ENCODE measurements around the gene MYNN.

Gene MYNN

GRCh38 chr3:169764882-169765612 lies 8.1 kb upstream of the MYNN start, which contains the start of gene TERC:
TSS of gene TERC (minus strand) at chr3:169765060.
- Histone ChIP-seq H3K27ac (ENCODE audit: extremely low read depth, low read depth, low read length) (peak within 1 kb of the TSS; percentile 74), H3K4me3 (ENCODE audit: low read depth, low read length) (peak within 1 kb of the TSS; percentile 60), H3K36me3 (ENCODE audit: control insufficient read depth in 2 of 2, insufficient read depth in 1 of 2, low read length in 2 of 2) (no peaks in the 10 kb centered on the region), H3K4me1 (ENCODE audit: control insufficient read depth, insufficient read depth, low read length) (no peaks in the 10 kb centered on the region), H3K9me3 (ENCODE audit: control insufficient read depth, insufficient read depth, low read depth, low read length) (no peaks in the 10 kb centered on the region)
- CTCF ChIA-PET = no interaction called here
- POLR2A ChIA-PET = interaction anchor here (0.6 to 1.1 kb wide), 4 partner anchors 96 to 1671 kb away, joined by 3 to 4 read pairs (median 4); no protein-coding TSS in a partner anchor
- TF ChIP-seq ZNF394 (tag by site-specific recombination; IDR thresholded peaks at IDR 0.05; ENCODE audit: borderline replicate concordance) = no peak
- TF ChIP-seq ZNF10 (tag by site-specific recombination; IDR thresholded peaks at IDR 0.05) = no peak
- TF ChIP-seq ZNF266 (tag by site-specific recombination; IDR thresholded peaks at IDR 0.05; ENCODE audit: low read depth) = no peak
- TF ChIP-seq ZNF37A (tag by site-specific recombination; IDR thresholded peaks at IDR 0.05) = no peak
- TF ChIP-seq ZFP69B (tag by site-specific recombination; IDR thresholded peaks at IDR 0.05) = no peak
- peak; percentile 47; the same call in 1 of the 2 replicates for TF ChIP-seq PRDM10 (tag by site-specific recombination; IDR thresholded peaks at IDR 0.05)
- TF ChIP-seq ZNF654 (tag by site-specific recombination; IDR thresholded peaks at IDR 0.05; ENCODE audit: low read depth) = no peak
- peak; percentile 84 for TF ChIP-seq ZXDB (tag by site-specific recombination; IDR thresholded peaks at IDR 0.05)
- 0 out of 2 replicates have a peak, but pooled peaks have one; percentile 50 for TF ChIP-seq ZNF660 (tag by site-specific recombination; IDR thresholded peaks at IDR 0.05)
- no peak for TF ChIP-seq ZNF639 (tag by site-specific recombination; IDR thresholded peaks at IDR 0.05)
- no peak for TF ChIP-seq ZNF548 (tag by site-specific recombination; IDR thresholded peaks at IDR 0.05)
- peak; percentile 56 for TF ChIP-seq ZBTB8A (tag by site-specific recombination; IDR thresholded peaks at IDR 0.05)
- TF ChIP-seq ZNF777 (tag by site-specific recombination; IDR thresholded peaks at IDR 0.05; ENCODE audit: borderline replicate concordance) = no peak
- no peak for TF ChIP-seq TSHZ1 (tag by site-specific recombination; IDR thresholded peaks at IDR 0.05; ENCODE audit: borderline replicate concordance)
- TF ChIP-seq, protein P1, sequence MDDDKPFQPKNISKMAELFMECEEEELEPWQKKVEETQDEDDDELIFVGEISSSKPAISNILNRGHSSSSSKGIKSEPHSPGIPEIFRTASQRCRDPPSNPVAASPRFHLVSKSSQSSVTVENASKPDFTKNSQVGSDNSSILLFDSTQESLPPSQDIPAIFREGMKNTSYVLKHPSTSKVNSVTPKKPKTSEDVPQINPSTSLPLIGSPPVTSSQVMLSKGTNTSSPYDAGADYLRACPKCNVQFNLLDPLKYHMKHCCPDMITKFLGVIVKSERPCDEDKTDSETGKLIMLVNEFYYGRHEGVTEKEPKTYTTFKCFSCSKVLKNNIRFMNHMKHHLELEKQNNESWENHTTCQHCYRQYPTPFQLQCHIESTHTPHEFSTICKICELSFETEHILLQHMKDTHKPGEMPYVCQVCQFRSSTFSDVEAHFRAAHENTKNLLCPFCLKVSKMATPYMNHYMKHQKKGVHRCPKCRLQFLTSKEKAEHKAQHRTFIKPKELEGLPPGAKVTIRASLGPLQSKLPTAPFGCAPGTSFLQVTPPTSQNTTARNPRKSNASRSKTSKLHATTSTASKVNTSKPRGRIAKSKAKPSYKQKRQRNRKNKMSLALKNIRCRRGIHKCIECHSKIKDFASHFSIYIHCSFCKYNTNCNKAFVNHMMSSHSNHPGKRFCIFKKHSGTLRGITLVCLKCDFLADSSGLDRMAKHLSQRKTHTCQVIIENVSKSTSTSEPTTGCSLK (tag by site-specific recombination; IDR thresholded peaks at IDR 0.05) = no peak
- TF ChIP-seq ZNF629 (tag by site-specific recombination; IDR thresholded peaks at IDR 0.05) = peak; percentile 50
- no peak for TF ChIP-seq PRDM6 (tag by site-specific recombination; IDR thresholded peaks at IDR 0.05)
- TF ChIP-seq ZNF658 (tag by site-specific recombination; IDR thresholded peaks at IDR 0.05) = no peak
- no peak for TF ChIP-seq ZNF23 (tag by site-specific recombination; IDR thresholded peaks at IDR 0.05; ENCODE audit: borderline replicate concordance)
- peak; percentile 53 for TF ChIP-seq SP3 (tag by site-specific recombination; IDR thresholded peaks at IDR 0.05)
- peak; percentile 30; the same call in 1 of the 2 replicates for TF ChIP-seq KLF9 (tag by site-specific recombination; IDR thresholded peaks at IDR 0.05; ENCODE audit: low read depth)
- TF ChIP-seq ZNF24 (tag by site-specific recombination; IDR thresholded peaks at IDR 0.05) = 0 out of 2 replicates have a peak, but pooled peaks have one; percentile 45
- no peak for TF ChIP-seq ZBTB21 (tag by site-specific recombination; IDR thresholded peaks at IDR 0.05)
